Neural progenitor cell (in vitro differentiated cells): ENCODE data around the gene CDK7.

Experiments
- EZH2phosphoT487 ChIP-seq: fragments of 200-600 bp; sonication (generic); IDR thresholded peaks from 2 replicates; pipeline ENCODE4 v1.6.1; 2017; ENCODE audit warnings: antibody characterized with exemption
- TF ChIP-seq, protein P1 (sequence below): fragments of 200-600 bp; sonication (generic); IDR thresholded peaks from 2 replicates; pipeline ENCODE4 v1.5.1; 2017; ENCODE audit warnings: antibody characterized with exemption, mild to moderate bottlenecking

DNA sequence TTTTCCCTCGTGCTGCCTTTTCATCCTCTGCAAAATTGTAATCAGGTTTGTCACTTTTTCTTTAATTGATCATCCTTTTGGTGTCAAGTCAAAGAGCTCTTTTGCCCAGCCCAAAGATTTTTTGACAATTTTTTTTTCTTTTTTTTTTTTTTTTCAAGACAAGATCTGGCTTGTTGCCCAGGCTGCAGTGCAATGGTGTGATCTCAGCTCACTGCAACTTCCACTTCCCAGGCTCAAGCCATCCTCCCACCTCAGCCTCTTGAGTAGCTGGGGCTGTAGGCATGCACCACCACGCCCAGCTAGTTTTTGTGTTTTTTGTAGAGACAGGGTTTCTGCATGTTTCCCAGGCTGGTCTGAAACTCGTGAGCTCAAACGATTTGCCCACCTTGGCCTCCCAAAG lies 36.7 kb downstream of the CDK7 start:
- TF ChIP-seq EZH2phosphoT487, result no peak
- TF ChIP-seq, protein P1, sequence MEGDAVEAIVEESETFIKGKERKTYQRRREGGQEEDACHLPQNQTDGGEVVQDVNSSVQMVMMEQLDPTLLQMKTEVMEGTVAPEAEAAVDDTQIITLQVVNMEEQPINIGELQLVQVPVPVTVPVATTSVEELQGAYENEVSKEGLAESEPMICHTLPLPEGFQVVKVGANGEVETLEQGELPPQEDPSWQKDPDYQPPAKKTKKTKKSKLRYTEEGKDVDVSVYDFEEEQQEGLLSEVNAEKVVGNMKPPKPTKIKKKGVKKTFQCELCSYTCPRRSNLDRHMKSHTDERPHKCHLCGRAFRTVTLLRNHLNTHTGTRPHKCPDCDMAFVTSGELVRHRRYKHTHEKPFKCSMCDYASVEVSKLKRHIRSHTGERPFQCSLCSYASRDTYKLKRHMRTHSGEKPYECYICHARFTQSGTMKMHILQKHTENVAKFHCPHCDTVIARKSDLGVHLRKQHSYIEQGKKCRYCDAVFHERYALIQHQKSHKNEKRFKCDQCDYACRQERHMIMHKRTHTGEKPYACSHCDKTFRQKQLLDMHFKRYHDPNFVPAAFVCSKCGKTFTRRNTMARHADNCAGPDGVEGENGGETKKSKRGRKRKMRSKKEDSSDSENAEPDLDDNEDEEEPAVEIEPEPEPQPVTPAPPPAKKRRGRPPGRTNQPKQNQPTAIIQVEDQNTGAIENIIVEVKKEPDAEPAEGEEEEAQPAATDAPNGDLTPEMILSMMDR, result no peak
